Adrenal gland (tissue), 5 donors: ENCODE measurements around the gene SORCS3.

ENCODE experiments used
- CTCF ChIP-seq, 6 experiments: fragments of 450-650 bp in 4 of 6; fragments of 200-600 bp in 2 of 6; sonication (generic) in 1 of 6; IDR thresholded peaks; 1 replicate in 5 of 6; 2 replicates in 1 of 6; pipeline versions ENCODE4 v1.5.1 to v1.8.0; 2016 to 2021; ENCODE audit warnings: antibody characterized with exemption in 6 of 6, mild to moderate bottlenecking in 2 of 6, moderate library complexity in 1 of 6
- POLR2A ChIP-seq, 2 donors: fragments of 450-650 bp; IDR thresholded peaks; one replicate each; pipeline ENCODE4 v1.6.1; 2017; ENCODE audit warnings: antibody characterized with exemption in 2 of 2, mild to moderate bottlenecking in 2 of 2, moderate library complexity in 1 of 2
- donor health status: DM: no; HTN: no; CAD: no.

- TF ChIP-seq CTCF (IDR thresholded peaks at IDR 0.05) = no peak
- TF ChIP-seq POLR2A (IDR thresholded peaks at IDR 0.05) = no peak
These were observed 598.5 kb downstream of the SORCS3 start for GRCh38 chr10:105239311-105240219.
